Mesendoderm (in vitro differentiated cells): Measurements from ENCODE around the gene CHCHD6.

Source experiments
- DNase-seq: peaks from one replicate; pipeline ENCODE4 v3.0.0; 2013
- H2AK5ac ChIP-seq: 2 replicates; pipeline ENCODE4 v1.6.1; 2013; ENCODE audit warnings: low read length, inconsistent platforms
- H2BK120ac ChIP-seq: 2 replicates; pipeline ENCODE4 v1.6.1; 2013; ENCODE audit warnings: low read depth, mild to moderate bottlenecking, low read length, moderate library complexity, mixed read lengths
- H2BK15ac ChIP-seq: replicated peaks from 2 replicates; pipeline ENCODE4 v1.6.1; 2013; ENCODE audit warnings: low read depth, mild to moderate bottlenecking, moderate library complexity
- H2BK5ac ChIP-seq: 2 replicates; pipeline ENCODE4 v1.6.1; 2013; ENCODE audit warnings: low read length, inconsistent platforms
- H3K18ac ChIP-seq: 2 replicates; pipeline ENCODE4 v1.6.1; 2013; ENCODE audit warnings: mild to moderate bottlenecking, low read length, mixed read lengths
- H3K23ac ChIP-seq: one replicate; pipeline ENCODE4 v1.6.1; 2013; ENCODE audit warnings: low read length
- H3K27ac ChIP-seq: 2 replicates; pipeline ENCODE4 v1.5.1; 2013; ENCODE audit warnings: low read depth, mild to moderate bottlenecking, inconsistent platforms, low read length, moderate library complexity
- H3K27me3 ChIP-seq: 2 replicates; pipeline ENCODE4 v1.6.1; 2013; ENCODE audit warnings: low read length, control low read depth, mild to moderate bottlenecking, inconsistent platforms; ENCODE audit not compliant: insufficient read depth, poor library complexity
- H3K36me3 ChIP-seq: 2 replicates; pipeline ENCODE4 v1.6.1; 2013; ENCODE audit warnings: low read length, inconsistent platforms; ENCODE audit not compliant: control insufficient read depth, insufficient read depth
- H3K4ac ChIP-seq: one replicate; pipeline ENCODE4 v1.6.1; 2013; ENCODE audit warnings: low read depth, mild to moderate bottlenecking, low read length, moderate library complexity
- H3K4me1 ChIP-seq: 2 replicates; pipeline ENCODE4 v1.6.1; 2013; ENCODE audit warnings: low read depth, low read length, inconsistent platforms; ENCODE audit not compliant: control insufficient read depth
- H3K4me2 ChIP-seq: 2 replicates; pipeline ENCODE4 v1.6.1; 2013; ENCODE audit warnings: low read length
- H3K4me3 ChIP-seq: 2 replicates; pipeline ENCODE4 v1.5.1; 2013; ENCODE audit warnings: mild to moderate bottlenecking, low read length
- H3K56ac ChIP-seq: one replicate; pipeline ENCODE4 v1.6.1; 2013; ENCODE audit warnings: low read length
- H3K79me1 ChIP-seq: 2 replicates; pipeline ENCODE4 v1.6.1; 2013; ENCODE audit warnings: low read length, inconsistent platforms
- H3K79me2 ChIP-seq: 2 replicates; pipeline ENCODE4 v1.6.1; 2013; ENCODE audit warnings: mild to moderate bottlenecking, low read length; ENCODE audit not compliant: control insufficient read depth, insufficient read depth
- H3K9ac ChIP-seq: 2 replicates; pipeline ENCODE4 v1.6.1; 2013; ENCODE audit warnings: low read length, inconsistent platforms
- H4K5ac ChIP-seq: one replicate; pipeline ENCODE4 v1.6.1; 2013; ENCODE audit warnings: low read length
- H4K8ac ChIP-seq: one replicate; pipeline ENCODE4 v1.6.1; 2013; ENCODE audit warnings: low read depth, mild to moderate bottlenecking, control low read depth, low read length, moderate library complexity
- WGBS: extraction: QIAGEN DNeasy Blood & Tissue Kit; methylation state at CpG from one replicate; pipeline ENCODE4 v1.1.7; 2013; ENCODE audit warnings: low lambda C conversion rate, missing lambda C conversion rate; ENCODE audit not compliant: insufficient coverage; ENCODE audit errors: extremely low coverage; 5-methylcytosine and 5-hydroxymethylcytosine counted together

The CHCHD6 gene

DNA sequence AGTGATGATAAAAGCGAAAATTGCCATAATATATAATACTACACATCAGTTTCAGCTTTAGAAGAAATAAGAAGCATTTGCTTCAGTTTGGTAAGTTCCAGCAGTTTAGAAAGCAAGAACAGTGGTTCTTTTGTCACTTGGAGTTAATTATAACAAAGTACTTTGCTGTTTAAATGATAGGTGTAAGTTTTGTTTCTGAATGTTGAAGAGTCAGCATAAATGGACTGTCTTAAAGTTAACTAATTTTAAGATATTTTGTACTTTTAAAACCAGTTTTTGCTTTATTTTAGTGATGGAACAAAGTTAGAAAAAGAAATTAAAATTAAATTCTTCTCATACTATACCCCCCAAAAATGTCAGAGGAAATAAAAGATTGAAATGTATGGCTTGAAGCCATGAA, 24.6 kb downstream of the CHCHD6 start:
- Histone ChIP-seq H3K27me3 (no peaks in the 10 kb centered on the region), H2BK15ac (no peak overlapping the region), H3K4me1 (no peaks in the 10 kb centered on the region), H3K4ac (no peak overlapping the region), H3K4me3 (no peak overlapping the region), H2BK120ac (no peak overlapping the region), H2AK5ac (no peak overlapping the region), H3K18ac (no peak overlapping the region), H3K36me3 (no peaks in the 10 kb centered on the region), H4K8ac (no peak overlapping the region), H3K79me1 (peaks cover 3% of the 10 kb centered on the region), H3K56ac (no peak overlapping the region), H2BK5ac (no peak overlapping the region), H3K4me2 (no peak overlapping the region), H3K9ac (no peak overlapping the region), H3K27ac (no peak overlapping the region), H3K79me2 (no peaks in the 10 kb centered on the region), H4K5ac (no peak overlapping the region), H3K23ac (no peak overlapping the region)
- no peak for DNase-seq
- no CpG with 5 or more reads among the region's 1 CpG for WGBS

DNA sequence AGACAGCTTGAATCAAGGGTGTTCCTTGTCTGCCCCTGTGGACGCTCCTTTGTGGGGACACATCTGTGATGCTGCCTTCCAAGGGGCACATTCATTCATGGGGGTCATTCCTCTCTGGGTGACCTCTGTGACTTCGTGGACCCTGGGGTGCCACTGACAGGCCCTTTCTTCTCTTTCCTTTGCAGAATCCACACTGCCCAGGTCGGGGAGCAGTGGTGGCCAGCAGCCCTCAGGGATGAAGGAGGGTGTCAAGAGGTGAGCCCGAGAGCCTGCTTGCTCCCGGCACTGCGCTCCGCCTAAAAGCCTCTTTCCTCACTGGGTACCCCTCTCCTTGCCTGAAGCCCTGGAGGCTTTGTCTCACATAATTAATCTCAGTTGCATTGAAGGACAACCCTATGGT, 26.3 kb downstream of the CHCHD6 start:
- H3K4ac ChIP-seq, result no peak overlapping the region
- no peak overlapping the region for H2BK5ac ChIP-seq
- no peak overlapping the region for H3K4me3 ChIP-seq
- H3K79me1 ChIP-seq, result no peaks in the 10 kb centered on the region
- H3K56ac ChIP-seq, result no peak overlapping the region
- H3K27me3 ChIP-seq, result no peaks in the 10 kb centered on the region
- DNase-seq, result no peak
- no peak overlapping the region for H2AK5ac ChIP-seq
- H3K9ac ChIP-seq, result no peak overlapping the region
- no peaks in the 10 kb centered on the region for H3K36me3 ChIP-seq
- H3K27ac ChIP-seq, result no peak overlapping the region
- no peak overlapping the region for H2BK15ac ChIP-seq
- peaks cover 2% of the 10 kb centered on the region for H3K4me1 ChIP-seq
- no peak overlapping the region for H3K4me2 ChIP-seq
- no peak overlapping the region for H4K8ac ChIP-seq
- H3K18ac ChIP-seq, result no peak overlapping the region
- H3K79me2 ChIP-seq, result no peaks in the 10 kb centered on the region
- no peak overlapping the region for H3K23ac ChIP-seq
- WGBS, result no CpG with 5 or more reads among the region's 7 CpGs
- H2BK120ac ChIP-seq, result no peak overlapping the region
- no peak overlapping the region for H4K5ac ChIP-seq

- Histone ChIP-seq H3K36me3 (no peaks in the 10 kb centered on the region), H3K9ac (no peak overlapping the region), H3K4me2 (no peak overlapping the region), H3K18ac (no peak overlapping the region), H3K23ac (no peak overlapping the region), H3K56ac (no peak overlapping the region), H4K8ac (no peak overlapping the region), H2BK5ac (no peak overlapping the region), H3K27me3 (no peaks in the 10 kb centered on the region), H3K79me1 (no peaks in the 10 kb centered on the region), H3K4me1 (peaks cover 3% of the 10 kb centered on the region), H3K79me2 (no peaks in the 10 kb centered on the region), H3K27ac (no peak overlapping the region), H2BK15ac (no peak overlapping the region), H2AK5ac (no peak overlapping the region), H2BK120ac (no peak overlapping the region), H4K5ac (no peak overlapping the region), H3K4ac (no peak overlapping the region), H3K4me3 (no peak overlapping the region)
- WGBS, result no CpG with 5 or more reads among the region's 3 CpGs
- DNase-seq, result no peak
Measured at GRCh38 chr3:126731044-126731443, 27.0 kb downstream of the CHCHD6 start.

GRCh38 chr3:126732281-126733060, 28.4 kb downstream of the CHCHD6 start:
- Histone ChIP-seq H3K27ac (no peak overlapping the region), H4K8ac (no peak overlapping the region), H3K27me3 (no peaks in the 10 kb centered on the region), H3K18ac (no peak overlapping the region), H3K79me1 (no peaks in the 10 kb centered on the region), H3K23ac (no peak overlapping the region), H2AK5ac (no peak overlapping the region), H2BK120ac (no peak overlapping the region), H3K36me3 (no peaks in the 10 kb centered on the region), H2BK15ac (no peak overlapping the region), H4K5ac (no peak overlapping the region), H3K9ac (no peak overlapping the region), H3K4ac (no peak overlapping the region), H3K56ac (no peak overlapping the region), H2BK5ac (no peak overlapping the region), H3K4me2 (no peak overlapping the region), H3K4me3 (no peak overlapping the region), H3K4me1 (peaks cover 3% of the 10 kb centered on the region), H3K79me2 (no peaks in the 10 kb centered on the region)
- no peak for DNase-seq
- WGBS, result no CpG with 5 or more reads among the region's 6 CpGs

DNA sequence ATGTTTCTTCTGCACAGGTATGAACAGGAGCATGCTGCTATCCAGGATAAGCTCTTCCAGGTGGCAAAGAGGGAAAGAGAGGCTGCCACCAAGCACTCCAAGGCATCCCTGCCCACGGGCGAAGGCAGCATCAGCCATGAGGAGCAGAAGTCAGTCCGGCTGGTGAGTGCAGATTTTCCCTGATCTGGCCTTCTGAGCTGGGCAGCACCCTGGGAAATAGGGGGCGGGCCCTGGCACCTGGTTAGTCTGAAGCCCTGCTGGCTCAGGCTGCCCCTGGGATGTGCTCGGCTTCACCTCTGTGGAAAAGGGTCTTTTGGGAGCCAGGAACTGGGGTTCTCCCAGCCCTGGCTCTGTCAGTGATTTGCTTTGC, 29.0 kb downstream of the CHCHD6 start:
- H2AK5ac ChIP-seq, result no peak overlapping the region
- H3K18ac ChIP-seq, result no peak overlapping the region
- H2BK120ac ChIP-seq, result no peak overlapping the region
- no peak overlapping the region for H2BK15ac ChIP-seq
- H4K8ac ChIP-seq, result no peak overlapping the region
- H3K4ac ChIP-seq, result no peak overlapping the region
- H3K4me3 ChIP-seq, result no peak overlapping the region
- no peaks in the 10 kb centered on the region for H3K79me1 ChIP-seq
- H3K56ac ChIP-seq, result no peak overlapping the region
- no peaks in the 10 kb centered on the region for H3K79me2 ChIP-seq
- no CpG with 5 or more reads among the region's 5 CpGs for WGBS
- H3K4me2 ChIP-seq, result no peak overlapping the region
- no peak overlapping the region for H4K5ac ChIP-seq
- no peak for DNase-seq
- H2BK5ac ChIP-seq, result no peak overlapping the region
- H3K27me3 ChIP-seq, result no peaks in the 10 kb centered on the region
- H3K4me1 ChIP-seq, result peaks cover 3% of the 10 kb centered on the region
- H3K9ac ChIP-seq, result no peak overlapping the region
- H3K23ac ChIP-seq, result no peak overlapping the region
- no peak overlapping the region for H3K27ac ChIP-seq
- no peaks in the 10 kb centered on the region for H3K36me3 ChIP-seq
